HEK293T (cell line): Measurements from ENCODE around the gene TMCO2.

Source experiments
- ARNT ChIP-seq: fragments of 450-650 bp; IDR thresholded peaks from 2 replicates; pipeline ENCODE4 v1.6.1; 2017; ENCODE audit warnings: mild to moderate bottlenecking
- ELF4 ChIP-seq: fragments of 450-650 bp; IDR thresholded peaks from 2 replicates; pipeline ENCODE4 v1.6.1; 2017; ENCODE audit warnings: antibody characterized with exemption
- L3MBTL2 ChIP-seq: fragments of 450-650 bp; conservative IDR thresholded peaks from 2 replicates; pipeline ENCODE4 v1.6.1; 2016; ENCODE audit warnings: mild to moderate bottlenecking
- SP1 ChIP-seq: fragments of 450-650 bp; IDR thresholded peaks from 2 replicates; pipeline ENCODE4 v1.6.1; 2017
- SUZ12 ChIP-seq: fragments of 450-650 bp; IDR thresholded peaks from 2 replicates; pipeline ENCODE4 v1.6.1; 2016; ENCODE audit warnings: mild to moderate bottlenecking
- ZNF384 ChIP-seq: fragments of 450-650 bp; IDR thresholded peaks from 2 replicates; pipeline ENCODE4 v1.6.1; 2016
- TF ChIP-seq, protein P1 (sequence below): fragments of 450-650 bp; IDR thresholded peaks from 2 replicates; pipeline ENCODE4 v1.6.1; 2016

DNA sequence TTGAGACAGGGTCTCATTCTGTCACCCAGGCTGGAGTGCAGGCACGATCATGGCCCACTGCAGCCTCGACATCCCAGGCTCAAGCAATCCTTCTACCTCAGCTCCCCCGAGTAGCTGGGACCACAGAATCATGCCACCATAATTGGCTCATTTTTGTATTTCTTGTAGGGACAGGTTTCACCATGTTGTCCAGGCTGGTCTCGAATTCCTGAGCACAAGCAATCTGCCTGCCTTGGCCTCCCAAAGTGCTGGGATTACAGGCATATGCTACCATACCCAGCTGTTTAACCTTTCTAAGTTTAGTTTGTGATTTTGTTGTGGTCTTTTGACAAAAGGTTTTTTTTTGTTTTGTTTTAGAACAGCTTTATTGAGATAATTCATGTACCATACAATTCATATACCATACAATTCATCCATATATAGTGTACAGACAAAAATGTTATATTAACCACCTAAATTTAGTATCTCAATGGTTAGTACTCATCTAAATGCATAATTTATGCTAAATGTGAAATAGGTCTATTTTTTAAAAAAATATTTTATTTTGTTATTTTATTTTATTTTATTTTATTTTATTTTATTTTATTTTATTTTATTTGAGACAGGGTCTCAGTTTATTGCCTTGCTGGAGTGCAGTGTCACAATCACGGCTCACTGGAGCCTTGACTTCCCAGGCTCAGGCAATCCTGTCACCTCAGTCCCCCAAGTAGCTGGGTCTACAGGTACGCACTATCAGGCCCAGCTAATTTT is 19.2 kb downstream of the TMCO2 start:
- no peak for TF ChIP-seq L3MBTL2
- TF ChIP-seq, protein P1, sequence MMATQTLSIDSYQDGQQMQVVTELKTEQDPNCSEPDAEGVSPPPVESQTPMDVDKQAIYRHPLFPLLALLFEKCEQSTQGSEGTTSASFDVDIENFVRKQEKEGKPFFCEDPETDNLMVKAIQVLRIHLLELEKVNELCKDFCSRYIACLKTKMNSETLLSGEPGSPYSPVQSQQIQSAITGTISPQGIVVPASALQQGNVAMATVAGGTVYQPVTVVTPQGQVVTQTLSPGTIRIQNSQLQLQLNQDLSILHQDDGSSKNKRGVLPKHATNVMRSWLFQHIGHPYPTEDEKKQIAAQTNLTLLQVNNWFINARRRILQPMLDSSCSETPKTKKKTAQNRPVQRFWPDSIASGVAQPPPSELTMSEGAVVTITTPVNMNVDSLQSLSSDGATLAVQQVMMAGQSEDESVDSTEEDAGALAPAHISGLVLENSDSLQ: no peak
- no peak for TF ChIP-seq ARNT
- TF ChIP-seq ZNF384: no peak
- TF ChIP-seq SUZ12: no peak
- TF ChIP-seq ELF4: no peak
- no peak for TF ChIP-seq SP1
